IMR-90 (cell line): ENCODE data around the gene MED12. TPM values are rescaled to one million over a fixed set of nuclear protein-coding genes. Genes with fewer than 3 reads are reported as not detected.

Experiments used
- ATAC-seq: fragments of 200-7000 bp; cut with Tn5 transposase; 2 replicates; pipeline ENCODE4 v1.9.1; 2020; ENCODE audit warnings: low read depth, mild to moderate bottlenecking, moderate library complexity
- BruUV-seq: library from RNA; stranded (reverse); fragments of 400-500 nt; replicated peaks from 2 replicates; lab custom pipeline; 2021; lab: Mats Ljungman, UMichigan
- CTCF ChIA-PET: fragments of 300-600 bp; formaldehyde crosslinking; extraction: SDS; loops from one replicate; lab custom pipeline; 2021; ENCODE audit warnings: antibody characterized with exemption; lab: Yijun Ruan, JAX
- POLR2A ChIA-PET: fragments of 300-600 bp; sonication (Branson Sonifier 250); formaldehyde crosslinking; loops from one replicate; lab custom pipeline; 2022; ENCODE audit warnings: antibody characterized with exemption; ENCODE audit not compliant: unreplicated experiment; lab: Charles Lee
- DNase-seq: peaks from one replicate; pipeline ENCODE4 v3.0.0; 2013
- H2AFZ ChIP-seq: replicated peaks from 2 replicates; pipeline ENCODE3; 2013; ENCODE audit warnings: low read length, mild to moderate bottlenecking; ENCODE audit not compliant: poor library complexity
- H2AK5ac ChIP-seq: 2 replicates; pipeline ENCODE4 v1.6.1; 2013; ENCODE audit warnings: low read depth, low read length, inconsistent platforms
- H2AK9ac ChIP-seq: replicated peaks from 2 replicates; pipeline ENCODE3; 2013; ENCODE audit warnings: mild to moderate bottlenecking, low read depth, low read length, moderate library complexity; ENCODE audit not compliant: poor library complexity
- H2BK120ac ChIP-seq: 2 replicates; pipeline ENCODE4 v1.6.1; 2013; ENCODE audit warnings: low read depth, low read length, inconsistent platforms
- H2BK15ac ChIP-seq: 3 replicates; pipeline ENCODE4 v1.6.1; 2013; ENCODE audit warnings: low read depth, low read length, inconsistent platforms
- H2BK20ac ChIP-seq: 2 replicates; pipeline ENCODE4 v1.6.1; 2013; ENCODE audit warnings: low read depth, mild to moderate bottlenecking, inconsistent platforms, low read length, moderate library complexity
- H2BK5ac ChIP-seq: 2 replicates; pipeline ENCODE4 v1.6.1; 2013; ENCODE audit warnings: mild to moderate bottlenecking, low read depth, low read length, inconsistent platforms; ENCODE audit not compliant: poor library complexity, severe bottlenecking
- H3K14ac ChIP-seq: replicated peaks from 2 replicates; pipeline ENCODE4 v1.6.1; 2013; ENCODE audit warnings: low read depth, low read length, inconsistent platforms
- H3K18ac ChIP-seq: 2 replicates; pipeline ENCODE4 v1.6.1; 2013; ENCODE audit warnings: low read depth, low read length, control low read depth
- H3K23ac ChIP-seq: 2 replicates; pipeline ENCODE4 v1.6.1; 2013; ENCODE audit warnings: low read depth, low read length, inconsistent platforms
- H3K27ac ChIP-seq: 2 replicates; pipeline ENCODE4 v1.5.1; 2013; ENCODE audit warnings: mild to moderate bottlenecking, control low read depth, low read length; ENCODE audit not compliant: insufficient read depth
- H3K27me3 ChIP-seq: 2 replicates; pipeline ENCODE4 v1.6.1; 2013; ENCODE audit warnings: low read length; ENCODE audit not compliant: control insufficient read depth, insufficient read depth
- H3K36me3 ChIP-seq: 2 replicates; pipeline ENCODE4 v1.6.1; 2013; ENCODE audit warnings: low read length, mixed read lengths; ENCODE audit not compliant: control insufficient read depth, insufficient read depth
- H3K4ac ChIP-seq: 2 replicates; pipeline ENCODE4 v1.6.1; 2013; ENCODE audit warnings: low read depth, low read length, inconsistent platforms
- H3K4me1 ChIP-seq: 2 replicates; pipeline ENCODE4 v1.6.1; 2013; ENCODE audit warnings: low read length, mixed read lengths; ENCODE audit not compliant: control insufficient read depth, insufficient read depth
- H3K4me2 ChIP-seq: 2 replicates; pipeline ENCODE4 v1.6.1; 2013; ENCODE audit warnings: low read depth, mild to moderate bottlenecking, control low read depth, low read length, moderate library complexity
- H3K4me3 ChIP-seq: 2 replicates; pipeline ENCODE4 v1.5.1; 2013; ENCODE audit warnings: low read depth, mild to moderate bottlenecking, control low read depth, low read length, moderate library complexity; ENCODE audit not compliant: insufficient read depth
- H3K56ac ChIP-seq: 2 replicates; pipeline ENCODE4 v1.6.1; 2013; ENCODE audit warnings: low read length, inconsistent platforms; ENCODE audit not compliant: insufficient read depth; ENCODE audit errors: extremely low read depth
- H3K79me1 ChIP-seq, 2 experiments: 2 replicates each; pipeline ENCODE4 v1.6.1; 2013; ENCODE audit warnings: low read length in 2 of 2, inconsistent platforms in 1 of 2, low read depth in 1 of 2
- H3K9ac ChIP-seq: 2 replicates; pipeline ENCODE4 v1.6.1; 2013; ENCODE audit warnings: low read depth, low read length, control low read depth
- H3K9me1 ChIP-seq: 2 replicates; pipeline ENCODE4 v1.6.1; 2013; ENCODE audit warnings: low read length, inconsistent platforms; ENCODE audit not compliant: insufficient read depth
- H3K9me3 ChIP-seq: 2 replicates; pipeline ENCODE4 v1.6.1; 2013; ENCODE audit warnings: low read length; ENCODE audit not compliant: control insufficient read depth, insufficient read depth
- H4K20me1 ChIP-seq: 2 replicates; pipeline ENCODE4 v1.6.1; 2013; ENCODE audit warnings: low read length, inconsistent platforms; ENCODE audit not compliant: insufficient read depth
- H4K5ac ChIP-seq: 2 replicates; pipeline ENCODE4 v1.6.1; 2013; ENCODE audit warnings: mild to moderate bottlenecking, low read depth, low read length, control low read depth
- H4K8ac ChIP-seq, 2 experiments: 2 replicates each; pipeline ENCODE4 v1.6.1; 2013; ENCODE audit warnings: low read depth in 2 of 2, low read length in 2 of 2, control low read depth in 1 of 2, inconsistent platforms in 1 of 2
- H4K91ac ChIP-seq: 2 replicates; pipeline ENCODE4 v1.6.1; 2013; ENCODE audit warnings: low read depth, low read length, inconsistent platforms; ENCODE audit not compliant: insufficient read depth
- CEBPB ChIP-seq: IDR thresholded peaks from 2 replicates; pipeline ENCODE4 v1.6.1; 2012; ENCODE audit warnings: low read depth, low read length, improper control_type of control experiment
- CHD1 ChIP-seq: IDR thresholded peaks from 2 replicates; pipeline ENCODE4 v1.6.1; 2012; ENCODE audit warnings: low read depth, low read length, improper control_type of control experiment
- FOS ChIP-seq: fragments of 150-350 bp; IDR thresholded peaks from 2 replicates; pipeline ENCODE4 v1.6.1; 2016; ENCODE audit warnings: low read depth, low read length
- MAFK ChIP-seq: IDR thresholded peaks from 2 replicates; pipeline ENCODE4 v1.6.1; 2012; ENCODE audit warnings: low read depth, low read length, improper control_type of control experiment
- MAZ ChIP-seq: IDR thresholded peaks from 2 replicates; pipeline ENCODE4 v1.6.1; 2012; ENCODE audit warnings: low read depth, mild to moderate bottlenecking, low read length, improper control_type of control experiment, moderate library complexity, borderline replicate concordance
- MXI1 ChIP-seq: IDR thresholded peaks from 2 replicates; pipeline ENCODE4 v1.6.1; 2012; ENCODE audit warnings: low read depth, mild to moderate bottlenecking, low read length, moderate library complexity, borderline replicate concordance
- NFE2L2 ChIP-seq: fragments of 150-350 bp; IDR thresholded peaks from 2 replicates; pipeline ENCODE4 v1.6.1; 2016; ENCODE audit warnings: low read depth, mild to moderate bottlenecking, low read length
- POLR2A ChIP-seq: IDR thresholded peaks from 2 replicates; pipeline ENCODE4 v1.6.1; 2012; ENCODE audit warnings: mild to moderate bottlenecking, low read depth, low read length
- RAD21 ChIP-seq: IDR thresholded peaks from 2 replicates; pipeline ENCODE4 v1.6.1; 2012; ENCODE audit warnings: low read length, improper control_type of control experiment
- RCOR1 ChIP-seq: IDR thresholded peaks from 2 replicates; pipeline ENCODE4 v1.6.1; 2012; ENCODE audit warnings: mild to moderate bottlenecking, low read length, improper control_type of control experiment; ENCODE audit not compliant: insufficient replicate concordance
- RFX5 ChIP-seq: IDR thresholded peaks from 2 replicates; pipeline ENCODE4 v1.8.0; 2012; ENCODE audit warnings: low read depth, mild to moderate bottlenecking, low read length, moderate library complexity
- SMC3 ChIP-seq: fragments of 150-350 bp; IDR thresholded peaks from 2 replicates; pipeline ENCODE4 v1.6.1; 2016; ENCODE audit warnings: low read depth, mild to moderate bottlenecking, antibody characterized with exemption, low read length, moderate library complexity
- WGBS, 2 experiments: methylation state at CpG; one replicate each; pipeline versions ENCODE4 v1.1.5 to v1.1.7; 2013; ENCODE audit warnings: missing lambda C conversion rate in 2 of 2; ENCODE audit not compliant: insufficient read length in 1 of 2; ENCODE audit errors: extremely low coverage in 2 of 2; 5-methylcytosine and 5-hydroxymethylcytosine counted together
- dilution Hi-C: fragments of 300-500 bp; cut with HindIII; formaldehyde crosslinking; loops from one replicate; pipeline ENCODE4 v1.14.3; 2018; ENCODE audit warnings: low sequenced_read_pairs; ENCODE audit not compliant: unreplicated experiment
- in situ Hi-C: fragments of 300-500 bp; cut with MboI; formaldehyde crosslinking; loops from 3 replicates; pipeline ENCODE4 v1.14.3; 2019; ENCODE audit warnings: low sequenced_read_pairs, inconsistent platforms, mixed read lengths
- intact Hi-C: fragments of 100-400 bp; cut with micrococcal nuclease; formaldehyde crosslinking; loops from 2 replicates; pipeline ENCODE4 v1.10.0; 2022
- polyA plus RNA-seq, 3 experiments: library from polyadenylated mRNA; depleted of rRNA; stranded (reverse); fragments of >200 nt; gene quantifications; 2 replicates each; pipeline ENCODE4 v1.2.3, GENCODE V29; 2012; ENCODE audit warnings: low replicate concordance in 1 of 3
- total RNA-seq: library from RNA; depleted of rRNA; stranded (reverse); fragments of >200 nt; gene quantifications from 2 replicates; pipeline ENCODE4 v1.2.3, GENCODE V29; 2012
- TF ChIP-seq, protein P1 (sequence below): conservative IDR thresholded peaks from 2 replicates; pipeline ENCODE4 v1.5.1; 2012; ENCODE audit warnings: mild to moderate bottlenecking, low read depth, low read length, improper control_type of control experiment
- TF ChIP-seq, protein P2 (sequence below): fragments of 150-350 bp; IDR thresholded peaks from 2 replicates; pipeline ENCODE4 v1.6.1; 2017; ENCODE audit warnings: mild to moderate bottlenecking, antibody characterized with exemption, low read length, low read depth

MED12 gene
- total and polyA plus RNA-seq, 2 of the 4 experiments (the other 2 are of a cell fraction), result 9.1 to 19.8 TPM

DNA sequence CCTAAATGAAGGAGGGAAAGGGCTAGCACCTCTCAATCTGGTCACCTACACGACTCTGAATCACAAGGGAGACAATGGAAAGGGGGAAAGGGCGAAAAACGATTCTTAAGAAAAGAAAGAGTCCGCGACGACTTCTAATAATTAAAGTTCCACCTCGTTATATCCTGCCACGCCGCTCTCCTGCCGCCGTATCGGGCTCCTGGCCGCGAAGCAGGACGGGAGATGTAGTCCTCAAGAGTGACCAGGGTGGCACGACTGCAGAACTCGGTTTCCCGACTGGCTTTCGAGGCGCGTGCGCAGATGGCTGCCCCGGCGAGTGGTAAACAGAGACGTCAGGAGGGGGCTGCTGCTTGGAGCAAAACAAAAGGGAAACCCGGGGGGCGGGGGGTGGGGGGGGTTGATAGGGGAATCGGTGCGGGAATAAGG is 22.8 kb upstream of the MED12 start, which contains the start of gene FOXO4:
Gene FOXO4 (plus strand): TSS at position 297 of the 426 bp plus-strand sequence. CDS start 678 bp downstream, outside the sequence.
- Histone ChIP-seq H3K27ac (no peak within 1 kb of the TSS), H3K4me1 (no peaks in the 10 kb centered on the region), H3K14ac (peak within 1 kb of the TSS; percentile 58), H2AK9ac (peak within 1 kb of the TSS; percentile 74), H3K4ac (peak within 1 kb of the TSS; percentile 68), H3K36me3 (no peaks in the 10 kb centered on the region), H3K4me2 (peak within 1 kb of the TSS; percentile 97), H2AK5ac (no peak within 1 kb of the TSS), H3K27me3 (peaks cover 18% of the 10 kb centered on the region), H3K79me1 (no peaks in the 10 kb centered on the region), H2AFZ (peak within 1 kb of the TSS; percentile 91), H3K18ac (peak within 1 kb of the TSS; percentile 95; the same call in 1 of the 2 replicates), H3K56ac (peak within 1 kb of the TSS; percentile 73), H4K5ac (peak within 1 kb of the TSS; percentile 99), H4K8ac (peak within 1 kb of the TSS; percentile 90 to 91; a peak in 3 of 4 replicates), H4K20me1 (no peaks in the 10 kb centered on the region), H3K9me1 (no peaks in the 10 kb centered on the region), H2BK120ac (0 out of 2 replicates have a peak within 1 kb of the TSS, but pooled peaks have one; percentile 20), H3K23ac (peak within 1 kb of the TSS; percentile 79), H3K9ac (peak within 1 kb of the TSS; percentile 86), H4K91ac (peak within 1 kb of the TSS; percentile 26), H2BK15ac (no peak within 1 kb of the TSS), H2BK5ac (no peak within 1 kb of the TSS), H3K4me3 (peak within 1 kb of the TSS; percentile 89), H3K9me3 (no peaks in the 10 kb centered on the region), H2BK20ac (no peak within 1 kb of the TSS)
- dilution Hi-C loops, result no loop called here
- intact Hi-C loops, result no loop called here
- 11% methylated on average over 11 of the region's 29 CpGs; no CpG with 5 or more reads in 1 of the 2 experiments for WGBS, 2 experiments
- BruUV-seq, result no TSS peak
- in situ Hi-C loops, result no loop called here
- ChIA-PET CTCF (no interaction called here), POLR2A (no interaction called here)
- ATAC-seq (peak; percentile 95), DNase-seq (peak; percentile 80)
- peak; percentile 35; the same call in 1 of the 2 replicates for TF ChIP-seq MXI1
- no peak for TF ChIP-seq RFX5
- TF ChIP-seq MAZ, result peak; percentile 50; the same call in 1 of the 2 replicates
- TF ChIP-seq CEBPB, result no peak
- TF ChIP-seq POLR2A, result no peak
- no peak for TF ChIP-seq CHD1
- TF ChIP-seq RCOR1, result no peak
- TF ChIP-seq, protein P1, sequence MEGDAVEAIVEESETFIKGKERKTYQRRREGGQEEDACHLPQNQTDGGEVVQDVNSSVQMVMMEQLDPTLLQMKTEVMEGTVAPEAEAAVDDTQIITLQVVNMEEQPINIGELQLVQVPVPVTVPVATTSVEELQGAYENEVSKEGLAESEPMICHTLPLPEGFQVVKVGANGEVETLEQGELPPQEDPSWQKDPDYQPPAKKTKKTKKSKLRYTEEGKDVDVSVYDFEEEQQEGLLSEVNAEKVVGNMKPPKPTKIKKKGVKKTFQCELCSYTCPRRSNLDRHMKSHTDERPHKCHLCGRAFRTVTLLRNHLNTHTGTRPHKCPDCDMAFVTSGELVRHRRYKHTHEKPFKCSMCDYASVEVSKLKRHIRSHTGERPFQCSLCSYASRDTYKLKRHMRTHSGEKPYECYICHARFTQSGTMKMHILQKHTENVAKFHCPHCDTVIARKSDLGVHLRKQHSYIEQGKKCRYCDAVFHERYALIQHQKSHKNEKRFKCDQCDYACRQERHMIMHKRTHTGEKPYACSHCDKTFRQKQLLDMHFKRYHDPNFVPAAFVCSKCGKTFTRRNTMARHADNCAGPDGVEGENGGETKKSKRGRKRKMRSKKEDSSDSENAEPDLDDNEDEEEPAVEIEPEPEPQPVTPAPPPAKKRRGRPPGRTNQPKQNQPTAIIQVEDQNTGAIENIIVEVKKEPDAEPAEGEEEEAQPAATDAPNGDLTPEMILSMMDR, result no peak
- no peak for TF ChIP-seq RAD21
- no peak for TF ChIP-seq NFE2L2
- no peak for TF ChIP-seq SMC3
- TF ChIP-seq MAFK, result no peak
- no peak for TF ChIP-seq FOS
- TF ChIP-seq, protein P2, sequence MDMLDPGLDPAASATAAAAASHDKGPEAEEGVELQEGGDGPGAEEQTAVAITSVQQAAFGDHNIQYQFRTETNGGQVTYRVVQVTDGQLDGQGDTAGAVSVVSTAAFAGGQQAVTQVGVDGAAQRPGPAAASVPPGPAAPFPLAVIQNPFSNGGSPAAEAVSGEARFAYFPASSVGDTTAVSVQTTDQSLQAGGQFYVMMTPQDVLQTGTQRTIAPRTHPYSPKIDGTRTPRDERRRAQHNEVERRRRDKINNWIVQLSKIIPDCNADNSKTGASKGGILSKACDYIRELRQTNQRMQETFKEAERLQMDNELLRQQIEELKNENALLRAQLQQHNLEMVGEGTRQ, result no peak
